GM19239 (cell line): Measurements from ENCODE around the gene PSMA4.
"Not testable (repeated sequence)": the region's sequence is repeated elsewhere in the genome, so short reads cannot be mapped to it uniquely, and the experiment has no call there.

Experiments
- DNase-seq: peaks from one replicate; pipeline ENCODE4 v3.0.0; 2011; ENCODE audit warnings: low spot score; ENCODE audit not compliant: insufficient read length
- FAIRE-seq: peaks from 2 replicates; lab custom pipeline; 2011; peaks lifted over from hg19 to GRCh38; lab: Jason Lieb, UNC

Gene PSMA4

DNA sequence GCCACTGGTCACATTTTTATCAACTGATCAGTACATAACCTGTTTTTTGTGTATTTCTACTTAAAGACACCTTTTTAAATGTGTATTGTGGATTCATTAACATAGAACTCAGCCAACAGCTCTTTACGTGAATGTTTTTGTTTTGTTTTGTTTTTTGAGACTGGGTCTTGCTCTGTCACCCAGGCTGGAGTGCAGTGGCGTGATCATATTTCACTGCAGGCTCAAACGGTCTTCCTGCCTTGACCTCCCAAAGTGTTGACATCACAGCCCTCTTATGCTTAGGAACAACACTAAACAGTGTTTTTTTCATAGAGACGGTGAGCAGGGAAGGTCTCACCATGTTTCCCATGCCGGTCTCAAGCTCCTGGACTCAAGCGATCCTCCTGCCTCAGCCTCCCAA is 9.9 kb downstream of the PSMA4 start:
- FAIRE-seq, result no peak
- no peak for DNase-seq

DNA sequence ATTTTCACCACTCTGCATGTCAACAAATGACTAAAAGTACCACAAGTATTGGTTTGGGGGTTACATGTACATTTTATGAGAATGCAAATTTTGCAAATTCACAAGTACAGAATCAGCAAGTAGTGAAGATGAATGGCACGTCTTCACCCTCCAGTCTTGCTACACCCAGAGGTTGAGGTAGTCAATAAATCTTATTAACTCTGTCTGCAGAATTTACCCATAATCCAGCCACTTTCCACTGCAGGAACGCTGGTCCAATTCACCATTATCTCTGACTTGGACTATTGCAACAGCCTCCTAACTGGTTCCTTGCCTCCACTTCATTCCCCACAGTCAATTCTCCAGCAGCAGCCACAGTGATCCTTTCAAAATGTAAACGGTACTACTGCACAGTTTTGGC is 10.6 kb downstream of the PSMA4 start:
- FAIRE-seq (no peak), DNase-seq (no peak)

DNA sequence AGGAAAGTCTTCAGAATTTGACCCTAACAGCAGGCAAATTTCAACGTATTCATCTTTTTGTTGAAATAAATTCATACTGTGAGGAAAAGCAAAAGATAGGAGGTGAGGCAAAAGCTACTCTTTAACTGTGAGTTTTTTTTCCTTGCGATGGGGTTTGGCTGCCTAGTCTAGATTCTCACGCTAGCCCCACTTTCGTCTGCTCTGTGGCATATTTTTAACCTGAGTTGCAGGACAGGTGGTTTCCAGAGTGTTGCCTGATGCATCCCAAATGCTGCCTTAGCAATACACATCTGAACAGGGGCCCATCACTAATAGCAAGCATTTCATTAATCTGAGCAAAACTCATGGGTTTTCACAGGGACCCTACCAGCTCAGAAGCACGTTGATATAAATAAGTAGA is 11.7 kb downstream of the PSMA4 start:
- DNase-seq (no peak), FAIRE-seq (no peak)

DNA sequence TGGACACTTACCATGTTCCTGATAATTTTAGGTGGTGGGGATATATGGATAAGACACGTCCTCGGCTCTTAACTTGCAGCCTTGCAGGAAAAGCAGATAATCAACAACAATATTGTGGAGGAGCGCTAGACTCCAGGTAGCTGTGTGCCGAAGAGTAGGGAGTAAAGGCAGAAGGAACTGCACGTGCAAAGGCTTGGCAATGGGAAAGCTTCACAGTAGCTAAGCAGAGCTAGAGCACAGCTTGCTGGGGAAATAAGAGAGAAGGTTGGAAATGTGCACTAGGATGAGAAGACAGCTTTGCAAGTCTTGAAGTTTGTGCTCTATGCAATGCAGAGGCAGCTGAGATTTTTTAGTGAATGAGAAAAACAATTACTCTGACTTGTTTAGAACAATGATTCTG is 12.4 kb downstream of the PSMA4 start:
- FAIRE-seq (no peak), DNase-seq (no peak)

DNA sequence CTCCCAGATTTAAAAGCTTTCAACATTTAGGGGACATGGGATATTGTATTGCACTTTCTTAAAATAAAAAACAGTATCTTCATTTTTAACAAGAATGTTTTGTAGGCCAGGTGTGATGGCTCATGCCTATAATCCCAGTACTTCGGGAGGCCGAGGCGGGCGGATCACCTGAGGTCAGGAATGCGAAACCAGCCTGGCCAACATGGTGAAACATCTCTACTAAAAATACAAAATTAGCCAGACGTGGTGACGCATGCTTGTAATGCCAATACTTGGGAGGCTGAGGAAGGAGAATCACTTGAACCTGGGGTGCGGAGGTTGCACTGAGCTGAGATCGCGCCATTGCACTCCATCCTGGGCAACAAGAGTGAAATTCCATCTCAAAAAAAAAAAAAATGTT is 20.0 kb downstream of the PSMA4 start:
- not testable (repeated sequence) for DNase-seq, FAIRE-seq

DNA sequence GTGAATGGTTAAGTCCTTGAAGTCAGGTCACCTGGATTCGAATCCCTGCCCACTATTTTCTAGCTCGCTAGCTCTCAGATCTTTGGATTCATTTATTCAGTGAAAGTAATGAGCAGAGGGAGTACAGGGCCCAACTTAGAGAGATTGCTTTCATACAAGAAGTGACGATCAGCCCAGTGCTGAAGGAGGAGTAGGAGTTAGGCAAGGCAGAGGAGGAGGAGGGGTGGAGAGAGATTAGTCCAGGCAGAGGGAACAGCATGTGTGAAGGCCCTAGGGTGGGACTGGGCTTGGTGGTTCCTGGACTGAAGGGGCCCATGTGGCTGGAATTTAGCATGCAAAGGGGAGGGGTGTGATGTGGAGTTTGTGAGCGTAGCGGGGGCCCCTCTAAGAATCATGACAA is 21.2 kb downstream of the PSMA4 start:
- DNase-seq (no peak), FAIRE-seq (no peak)

DNA sequence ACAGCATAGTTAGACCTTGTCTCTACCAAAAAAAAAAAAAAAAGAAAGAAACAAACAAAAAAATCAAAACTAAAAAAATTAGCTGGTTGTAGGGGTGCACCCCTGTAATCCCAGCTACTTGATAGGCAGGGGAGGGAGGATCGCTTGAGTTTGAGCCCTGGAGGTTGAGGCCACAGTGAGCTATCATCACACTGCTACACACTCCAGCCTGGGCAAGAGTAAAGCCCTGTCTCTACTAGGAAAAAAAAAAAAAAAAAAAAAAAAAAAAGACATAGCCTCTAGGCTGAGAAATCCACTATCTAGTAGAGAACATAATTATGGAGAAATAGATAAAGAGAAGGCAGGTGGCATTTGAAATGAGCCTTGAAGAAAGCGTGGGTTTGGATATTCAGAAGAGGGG is 22.8 kb downstream of the PSMA4 start:
- DNase-seq, result no peak
- no peak for FAIRE-seq

DNA sequence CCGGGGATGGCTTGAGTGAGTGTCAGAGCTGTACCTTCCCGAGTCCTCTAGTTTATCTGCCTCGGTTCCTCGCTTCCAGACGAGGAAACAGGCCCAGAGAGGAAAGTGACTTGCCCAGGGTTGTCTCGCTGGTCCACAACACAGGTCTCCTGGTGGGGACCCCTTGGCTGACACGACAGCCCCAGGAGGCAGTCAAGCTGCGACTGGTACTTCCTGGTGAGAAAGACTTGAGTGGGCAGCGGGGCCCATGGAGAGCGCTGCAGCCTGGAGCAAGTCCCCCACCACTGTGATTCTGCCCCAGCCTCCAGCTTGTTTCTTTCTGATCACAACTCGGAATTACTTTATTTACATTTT is 24.5 kb downstream of the PSMA4 start:
- no peak for DNase-seq
- no peak for FAIRE-seq

DNA sequence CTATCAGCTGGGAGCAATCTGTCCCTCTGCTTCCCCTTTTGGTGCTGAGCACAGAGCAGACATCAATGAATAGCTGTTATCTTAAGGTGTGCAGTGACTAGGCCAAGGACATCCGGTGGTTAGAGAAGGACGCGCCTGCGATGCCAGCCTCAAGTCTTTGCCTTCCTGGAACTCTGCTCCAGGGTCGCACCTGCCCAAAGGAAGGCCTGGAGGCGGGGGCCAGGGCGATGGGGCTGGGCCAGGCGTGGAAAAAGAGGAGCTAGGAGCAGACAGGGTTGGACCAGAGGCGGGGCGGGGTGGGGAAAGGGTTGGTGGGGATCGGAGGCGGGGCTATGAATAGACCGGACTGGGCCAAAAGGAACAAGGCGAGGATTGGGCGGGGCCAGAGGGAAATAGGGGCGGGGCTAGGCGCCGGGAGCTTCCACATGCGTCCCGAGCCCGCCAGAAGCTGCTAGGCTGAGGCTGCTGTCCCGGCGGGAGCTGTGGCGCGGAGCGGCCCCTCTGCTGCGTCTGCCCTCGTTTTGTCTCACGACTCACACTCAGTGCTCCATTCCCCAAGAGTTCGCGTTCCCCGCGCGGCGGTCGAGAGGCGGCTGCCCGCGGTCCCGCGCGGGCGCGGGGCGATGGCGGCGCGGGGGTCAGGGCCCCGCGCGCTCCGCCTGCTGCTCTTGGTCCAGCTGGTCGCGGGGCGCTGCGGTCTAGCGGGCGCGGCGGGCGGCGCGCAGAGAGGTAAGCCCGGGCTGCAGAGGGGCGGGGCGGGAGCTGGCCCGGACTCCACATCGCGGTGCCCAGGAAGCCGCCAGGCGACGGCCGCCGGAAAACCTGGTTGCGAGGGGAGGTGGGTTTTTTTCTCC is 25.1 kb downstream of the PSMA4 start, which contains the start of gene CHRNA5:
Gene CHRNA5, plus strand, starts transcription at position 424 of the 854 bp plus-strand sequence. Its CDS starts 200 bp downstream, at position 624.
- FAIRE-seq, result peak; percentile 71
- DNase-seq, result peak; percentile 89

DNA sequence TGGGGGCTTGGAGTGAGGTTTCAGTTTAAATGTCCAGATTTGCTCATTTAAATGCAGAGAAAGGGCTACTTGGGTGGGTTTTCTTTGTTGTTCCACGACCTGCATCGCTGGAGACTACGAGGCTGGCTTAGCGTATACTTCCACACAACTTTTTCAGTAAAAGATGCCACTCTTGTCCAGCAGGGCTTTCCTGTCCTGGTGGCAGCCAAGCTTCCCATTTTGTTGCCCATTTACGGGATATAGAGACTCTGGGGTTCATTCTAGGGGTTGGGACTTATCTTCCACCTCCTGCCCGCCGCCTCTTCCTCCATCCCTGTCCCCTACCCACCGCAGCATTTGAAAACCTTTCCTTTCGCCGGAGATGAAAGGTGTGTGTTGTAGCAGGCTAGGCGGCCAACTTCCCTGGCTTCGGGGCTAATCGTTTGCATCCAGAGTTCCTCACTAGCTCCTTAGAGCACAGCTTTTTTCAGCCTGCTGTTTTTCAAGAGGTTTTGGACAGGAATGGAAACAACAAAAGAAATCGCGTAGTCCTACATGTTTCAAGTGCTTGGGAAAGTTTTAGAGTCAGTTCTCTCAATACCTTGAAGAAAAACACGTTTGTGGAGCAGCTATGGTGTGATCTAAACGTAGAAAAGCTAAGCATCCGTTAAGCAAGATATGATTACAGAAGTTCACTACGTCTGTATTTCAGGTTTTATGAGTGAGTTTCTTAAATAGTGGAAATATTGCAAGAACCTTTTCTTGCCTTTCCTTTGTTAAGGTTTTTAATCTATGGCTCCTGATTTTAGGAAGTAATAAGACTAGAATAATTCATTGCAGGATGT is 25.9 kb downstream of the PSMA4 start:
- peak; percentile 77 for FAIRE-seq
- peak; percentile 30 for DNase-seq

DNA sequence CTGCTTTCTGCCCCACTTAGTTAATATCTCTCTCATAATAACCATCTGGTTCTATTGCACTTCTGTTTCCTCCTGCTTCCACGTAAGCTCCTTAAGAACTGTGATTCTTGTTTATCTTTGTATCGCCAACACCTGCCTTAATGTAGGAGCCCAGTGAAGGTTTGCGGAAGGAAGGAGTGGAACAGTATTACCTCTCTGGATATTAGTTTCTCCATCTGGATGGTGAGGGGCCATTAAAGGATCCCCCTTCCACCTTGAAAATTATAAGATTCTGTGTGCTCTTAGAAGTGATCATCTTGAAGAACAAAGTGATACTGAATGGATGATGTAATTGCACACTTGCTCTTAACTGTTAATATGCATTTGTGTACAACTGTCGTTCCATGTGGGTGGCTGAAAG is 27.3 kb downstream of the PSMA4 start:
- DNase-seq (no peak), FAIRE-seq (no peak)

DNA sequence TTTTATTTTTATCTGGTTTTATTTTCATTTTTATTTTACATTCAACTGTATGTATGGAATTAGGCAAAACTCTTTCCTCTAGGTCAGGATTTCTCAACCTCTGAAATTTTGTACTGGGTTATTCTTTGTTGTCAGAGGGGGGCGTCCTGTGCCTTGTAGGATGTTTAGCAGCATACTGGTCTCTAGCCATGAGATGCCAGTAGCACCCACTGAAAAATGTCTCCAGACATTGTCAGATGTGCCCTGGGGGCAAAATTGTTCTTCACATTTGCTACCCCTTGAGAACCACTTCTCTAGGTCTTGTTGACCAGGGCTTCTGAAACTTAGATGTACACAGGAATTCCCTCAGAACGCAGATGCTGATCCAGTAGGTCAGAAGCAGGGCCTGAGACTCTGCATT is 30.5 kb downstream of the PSMA4 start:
- no peak for FAIRE-seq
- no peak for DNase-seq

DNA sequence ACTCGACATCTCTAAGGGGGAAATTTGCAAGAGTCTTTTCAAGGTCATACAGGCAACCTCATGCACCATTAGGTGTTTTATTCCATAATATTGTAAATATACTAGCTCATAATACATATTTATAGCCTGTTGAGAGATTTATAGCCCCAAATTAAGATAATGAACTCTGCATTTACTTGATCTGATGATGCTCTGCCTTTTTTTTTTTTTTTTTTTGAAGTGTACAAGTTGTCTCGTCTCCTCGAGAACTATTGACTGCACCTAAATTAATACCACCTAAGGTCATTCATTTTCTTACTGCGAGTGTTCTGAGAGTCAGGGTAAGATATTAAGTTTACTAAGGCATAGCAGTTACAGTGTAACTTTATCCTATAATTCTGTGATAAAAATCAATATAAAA is 31.1 kb downstream of the PSMA4 start:
- DNase-seq (no peak), FAIRE-seq (no peak)

DNA sequence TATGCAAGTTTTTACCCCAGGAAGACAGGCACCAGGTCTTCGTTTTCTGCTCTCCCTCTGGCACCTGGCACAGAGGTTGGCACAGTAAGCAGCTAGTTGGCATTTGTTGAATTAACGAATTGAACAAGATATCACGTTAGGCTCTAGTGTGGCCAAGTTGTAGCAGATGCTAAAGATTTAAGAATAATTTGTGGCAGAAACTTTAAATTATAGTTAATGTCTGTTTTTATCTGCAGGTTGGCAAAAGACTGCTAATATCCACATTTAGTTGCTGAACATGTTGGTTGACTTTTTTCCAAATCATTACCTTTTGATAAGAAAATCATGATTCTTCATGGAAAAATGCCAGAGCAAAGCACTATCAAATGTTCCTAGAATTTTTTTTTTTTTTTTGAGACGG is 33.2 kb downstream of the PSMA4 start:
- FAIRE-seq (no peak), DNase-seq (no peak)

DNA sequence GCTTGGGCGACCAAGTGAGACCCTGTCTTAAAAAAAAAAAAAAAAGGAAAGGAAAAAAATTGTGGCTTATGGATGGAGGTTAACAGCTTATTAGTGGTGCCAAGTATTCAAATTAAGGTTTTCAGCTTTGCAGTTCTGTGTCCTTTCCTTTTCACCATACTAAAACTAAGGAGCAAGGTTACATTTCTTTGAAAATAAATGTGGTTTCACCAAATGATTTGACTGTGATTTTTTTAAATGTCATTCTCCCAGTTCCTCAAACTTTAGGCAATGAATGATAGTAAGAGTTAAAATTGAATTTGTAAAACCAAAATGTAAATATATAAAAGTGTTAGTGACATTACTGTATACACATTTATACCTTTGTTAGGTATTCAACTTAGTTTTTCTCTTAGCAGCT is 34.7 kb downstream of the PSMA4 start:
- DNase-seq (no peak), FAIRE-seq (no peak)

DNA sequence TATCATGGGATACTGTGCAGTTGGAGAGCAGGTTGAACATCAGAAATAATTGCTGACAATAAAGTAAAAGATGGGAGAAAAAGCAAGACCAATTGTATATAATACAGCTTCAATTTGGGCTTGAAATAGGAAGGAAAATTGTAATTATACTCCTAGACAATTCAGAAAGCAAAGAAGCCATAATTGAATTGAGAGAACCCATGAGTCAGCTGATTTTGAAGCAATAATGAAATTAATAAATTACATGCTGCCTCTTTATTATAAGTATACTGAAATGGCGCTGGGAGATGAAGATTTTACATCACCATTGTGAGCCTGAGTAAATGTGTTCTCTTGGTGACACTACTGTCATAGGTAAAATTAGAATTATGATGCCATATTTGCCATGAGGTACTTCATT is 57.3 kb downstream of the PSMA4 start:
- FAIRE-seq (no peak), DNase-seq (no peak)

DNA sequence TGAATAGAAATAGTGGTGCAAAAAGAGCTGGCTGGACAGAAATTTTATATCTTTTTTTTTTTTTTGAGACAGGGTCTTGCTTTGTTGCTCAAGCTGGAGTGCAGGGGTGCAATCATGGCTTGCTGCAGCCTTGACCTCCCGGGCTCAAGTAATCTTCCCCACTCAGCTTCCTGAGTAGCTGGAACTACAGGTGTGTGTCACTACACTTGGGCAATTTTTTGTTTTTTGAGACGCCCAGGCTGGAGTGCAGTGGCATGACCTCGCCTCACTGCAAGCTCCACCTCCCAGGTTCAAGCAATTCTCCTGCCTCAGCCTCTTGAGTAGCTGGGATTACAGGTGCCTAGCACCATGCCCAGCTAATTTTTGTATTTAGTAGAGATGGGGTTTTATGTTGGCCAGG is 58.1 kb downstream of the PSMA4 start:
- no peak for DNase-seq
- no peak for FAIRE-seq

DNA sequence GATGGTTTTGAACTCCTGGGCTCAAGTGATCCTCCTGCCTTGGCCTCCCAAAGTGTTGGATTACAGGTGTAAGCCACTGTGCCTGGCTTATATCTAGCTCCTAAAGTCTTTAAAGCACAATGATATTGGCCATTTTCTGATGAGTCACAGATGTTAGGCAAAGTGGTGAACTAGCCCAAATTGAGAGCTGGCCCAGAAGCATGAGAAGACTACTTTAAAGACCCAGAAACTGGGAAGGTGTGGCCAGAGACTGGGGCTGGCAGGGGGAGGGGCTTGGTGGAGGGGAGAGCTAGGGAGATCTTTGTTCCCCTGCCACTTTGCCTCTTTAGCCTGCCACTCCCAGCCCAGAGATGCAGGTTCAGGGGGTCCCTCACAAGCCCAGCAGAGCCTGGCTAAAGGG is 58.9 kb downstream of the PSMA4 start:
- DNase-seq (no peak), FAIRE-seq (no peak)
